HepG2 (cell line): Measurements from ENCODE around the gene KCNJ14. TPM values are rescaled to one million over a fixed set of nuclear protein-coding genes. Genes with fewer than 3 reads are reported as not detected.

Experiments used
- ATAC-seq: fragments of 200-7000 bp; cut with Tn5 transposase; 3 replicates; pipeline ENCODE4 v1.9.1; 2020; ENCODE audit warnings: mild to moderate bottlenecking, moderate library complexity
- BruUV-seq: library from RNA; stranded (reverse); fragments of 400-500 nt; replicated peaks from 2 replicates; lab custom pipeline; 2021; lab: Mats Ljungman, UMichigan
- CTCF ChIA-PET: fragments of 300-600 bp; formaldehyde crosslinking; extraction: SDS; loops from one replicate; lab custom pipeline; 2021; ENCODE audit warnings: low total read pairs, inconsistent platforms, low intra/inter-chr PET ratio; lab: Yijun Ruan, JAX
- POLR2A ChIA-PET: fragments of 350-600 bp; sonication (Branson Sonifier 250); formaldehyde crosslinking; loops from one replicate; lab custom pipeline; 2020; ENCODE audit warnings: antibody characterized with exemption, inconsistent platforms; lab: Yijun Ruan, JAX
- DNase-seq: peaks from one replicate; pipeline ENCODE4 v3.0.0-alpha.2; 2015; ENCODE audit warnings: low spot score
- FAIRE-seq: peaks from 3 replicates; lab custom pipeline; 2011; peaks lifted over from hg19 to GRCh38; lab: Jason Lieb, UNC
- H2AFZ ChIP-seq: one replicate; pipeline ENCODE4 v1.6.1; 2011; ENCODE audit warnings: low read length, inconsistent platforms
- H3K27ac ChIP-seq: fragments of 300-600 bp; 3 replicates; pipeline ENCODE4 v1.8.0; 2011; ENCODE audit warnings: mixed run types, mild to moderate bottlenecking, mixed read lengths, low read length, inconsistent platforms; ENCODE audit not compliant: insufficient read depth; ENCODE audit errors: extremely low read length
- H3K27me3 ChIP-seq, 2 experiments: fragments of 200-600 bp in 1 of 2; 2 replicates in 1 of 2; 3 replicates in 1 of 2; pipeline versions ENCODE4 v1.6.0 to v1.8.0; 2011; ENCODE audit warnings: low read length in 2 of 2, mild to moderate bottlenecking in 2 of 2, moderate library complexity in 2 of 2, inconsistent platforms in 1 of 2; ENCODE audit not compliant: insufficient read depth in 2 of 2, control insufficient read depth in 1 of 2
- H3K36me3 ChIP-seq, 2 experiments: fragments of 200-600 bp in 1 of 2; replicated peaks in 1 of 2; 2 replicates in 1 of 2; 3 replicates in 1 of 2; pipeline versions ENCODE4 v1.5.1 to v1.8.0; 2011; ENCODE audit warnings: low read length in 2 of 2, inconsistent platforms in 1 of 2; ENCODE audit not compliant: insufficient read depth in 2 of 2, control insufficient read depth in 1 of 2
- H3K4me1 ChIP-seq: 2 replicates; pipeline ENCODE4 v1.5.1; 2012; ENCODE audit warnings: low read length, inconsistent platforms; ENCODE audit not compliant: insufficient read depth
- H3K4me2 ChIP-seq: 2 replicates; pipeline ENCODE4 v1.6.0; 2011; ENCODE audit warnings: low read depth, low read length, inconsistent platforms
- H3K4me3 ChIP-seq, 3 experiments: fragments of 200-600 bp in 1 of 3; sonication (generic), shearing (Covaris generic) in 1 of 3; replicated peaks in 1 of 3; 2 replicates each; pipeline ENCODE4 v1.5.1; 2011 to 2016; ENCODE audit warnings: low read length in 3 of 3, inconsistent platforms in 2 of 3, low read depth in 2 of 3, mild to moderate bottlenecking in 2 of 3, control low read depth in 1 of 3, mixed read lengths in 1 of 3; ENCODE audit not compliant: insufficient read depth in 1 of 3
- H3K79me2 ChIP-seq: one replicate; pipeline ENCODE4 v1.6.1; 2011; ENCODE audit warnings: low read length, inconsistent platforms; ENCODE audit not compliant: insufficient read depth
- H3K9ac ChIP-seq: 2 replicates; pipeline ENCODE4 v1.6.0; 2011; ENCODE audit warnings: mild to moderate bottlenecking, low read depth, low read length, inconsistent platforms; ENCODE audit not compliant: insufficient read depth
- H3K9me3 ChIP-seq: 2 replicates; pipeline ENCODE4 v1.5.1; 2012; ENCODE audit warnings: mild to moderate bottlenecking, low read length
- H4K20me1 ChIP-seq: 2 replicates; pipeline ENCODE4 v1.6.0; 2011; ENCODE audit warnings: inconsistent platforms, mild to moderate bottlenecking, low read length, moderate library complexity; ENCODE audit not compliant: insufficient read depth
- MIER2 ChIP-seq: IDR thresholded peaks from 2 replicates; pipeline ENCODE4 v1.6.1; 2016; ENCODE audit warnings: missing biosample characterization, missing genetic modification reagents
- MTF1 ChIP-seq: sonication (generic); formaldehyde crosslinking; IDR thresholded peaks from 2 replicates; pipeline ENCODE4 v1.5.0; 2020; ENCODE audit warnings: missing genetic modification reagents
- NFYC ChIP-seq: IDR thresholded peaks from 2 replicates; pipeline ENCODE4 v1.6.1; 2016; ENCODE audit warnings: missing genetic modification reagents, missing compliant biosample characterization
- POLR2A ChIP-seq, 2 experiments: IDR thresholded peaks; 2 replicates each; pipeline ENCODE4 v1.6.1; 2011; ENCODE audit warnings: low read depth in 2 of 2, low read length in 2 of 2, mild to moderate bottlenecking in 1 of 2, moderate library complexity in 1 of 2; ENCODE audit not compliant: insufficient read depth in 1 of 2
- POLR2G ChIP-seq: fragments of 200-400 bp; formaldehyde crosslinking; IDR thresholded peaks from 2 replicates; pipeline ENCODE4 v1.6.1; 2018; ENCODE audit warnings: mild to moderate bottlenecking, low read depth, low read length, moderate library complexity
- ZFP91 ChIP-seq: sonication (generic); formaldehyde crosslinking; IDR thresholded peaks from 2 replicates; pipeline ENCODE4 v1.9.0; 2022; ENCODE audit warnings: missing genetic modification reagents, mild to moderate bottlenecking, borderline replicate concordance
- ZMAT3 ChIP-seq: sonication (generic); formaldehyde crosslinking; conservative IDR thresholded peaks from 2 replicates; pipeline ENCODE4 v1.7.0; 2021; ENCODE audit warnings: missing genetic modification reagents
- ZNF562 ChIP-seq: sonication (generic); formaldehyde crosslinking; IDR thresholded peaks from 2 replicates; pipeline ENCODE4 v1.8.0; 2022; ENCODE audit warnings: missing genetic modification reagents, borderline replicate concordance
- ZNF777 ChIP-seq: sonication (generic); formaldehyde crosslinking; IDR thresholded peaks from 2 replicates; pipeline ENCODE4 v1.4.0; 2020; ENCODE audit warnings: missing genetic modification reagents
- ZSCAN22 ChIP-seq: sonication (generic); formaldehyde crosslinking; IDR thresholded peaks from 2 replicates; pipeline ENCODE4 v1.4.0; 2020; ENCODE audit warnings: mild to moderate bottlenecking, missing genetic modification reagents
- WGBS: methylation state at CpG from one replicate; pipeline ENCODE4 v1.1.6; 2017; ENCODE audit warnings: low lambda C conversion rate; 5-methylcytosine and 5-hydroxymethylcytosine counted together
- in situ Hi-C: cut with HindIII; loops from 2 replicates; pipeline ENCODE4 v1.10.0; 2017; ENCODE audit warnings: low pct_unique_long_range_greater_than_20kb; ENCODE audit not compliant: extremely low pct_ligation_motif_present
- intact Hi-C: fragments of 100-400 bp; cut with micrococcal nuclease; formaldehyde crosslinking; loops from one replicate; pipeline ENCODE4 v1.10.0; 2022; ENCODE audit not compliant: unreplicated experiment
- polyA plus RNA-seq, 8 experiments: library from polyadenylated mRNA; depleted of rRNA in 3 of 8; stranded (reverse) in 7 of 8; unstranded in 1 of 8; fragments of >200 nt; fragmentation: Illumina TruSeq in 4 of 8; extraction: Trizol in 4 of 8; gene quantifications; 2 replicates each; pipeline versions ENCODE4 v1.2.1 to v1.2.3, GENCODE V29; 2011 to 2016; ENCODE audit warnings: low read depth in 4 of 8, missing spikeins in 1 of 8, mixed read lengths in 1 of 8; ENCODE audit not compliant: insufficient read depth in 1 of 8
- total RNA-seq, 5 experiments: library from RNA; depleted of rRNA; stranded (reverse); fragments of >200 nt; fragmentation: Illumina TruSeq; extraction: Trizol; gene quantifications; 2 replicates each; pipeline ENCODE4 v1.2.3, GENCODE V29; 2016; ENCODE audit warnings: low read depth in 1 of 5

The KCNJ14 gene
- total and polyA plus RNA-seq, 2 of the 13 experiments (the other 11 are each of a cell fraction or from before 2014, with no cell fraction given): 0.20 to 0.51 TPM

- no peak for TF ChIP-seq ZMAT3
- no peak for TF ChIP-seq ZFP91
- TF ChIP-seq ZNF562 (CRISPR knock-in tag): no peak
- no peak for TF ChIP-seq ZNF777 (CRISPR knock-in tag)
- TF ChIP-seq ZSCAN22: peak; percentile 78
- TF ChIP-seq NFYC (CRISPR knock-in tag): no peak
- no peak for TF ChIP-seq MIER2 (CRISPR knock-in tag)
- Histone ChIP-seq H3K27me3 (no peaks in the 10 kb centered on the region), H2AFZ (no peak overlapping the region), H3K4me3 (no peak overlapping the region), H3K79me2 (no peaks in the 10 kb centered on the region), H3K4me2 (no peak overlapping the region), H3K9me3 (no peaks in the 10 kb centered on the region), H4K20me1 (no peaks in the 10 kb centered on the region), H3K9ac (no peak overlapping the region), H3K36me3 (peaks cover 1 to 3% of the 10 kb centered on the region in 2 experiments; a peak in 1 of 5 replicates), H3K4me1 (peaks cover 29% of the 10 kb centered on the region), H3K27ac (no peak overlapping the region)
- in situ Hi-C loops (no loop called here), intact Hi-C loops (no loop called here)
- WGBS: 89% methylated on average over 1 of the region's 3 CpGs
- CTCF ChIA-PET: no interaction called here
- ATAC-seq: no peak
- DNase-seq: no peak
- BruUV-seq: no TSS peak
- POLR2A ChIA-PET: no interaction called here
- no peak for FAIRE-seq
These were observed 27.9 kb downstream of the KCNJ14 start for GRCh38 chr19:48483301-48483700.

GRCh38 chr19:48484247-48484893, 29.0 kb downstream of the KCNJ14 start:
- intact Hi-C loops (no loop called here), in situ Hi-C loops (no loop called here)
- TF ChIP-seq POLR2A (IDR thresholded peaks at IDR 0.05; ENCODE audit: insufficient read depth in 1 of 2, low read depth in 2 of 2, low read length in 2 of 2): peak in 1 of 2 experiments; percentile 35; a peak in 1 of 4 replicates
- TF ChIP-seq POLR2G: peak; percentile 52; the same call in 1 of the 2 replicates
- no peak for TF ChIP-seq MTF1
- no peak overlapping the region for H3K27ac ChIP-seq
- no peaks in the 10 kb centered on the region; a peak in 1 of 5 replicates for H3K36me3 ChIP-seq
- no peak for DNase-seq
- no peak overlapping the region for H3K4me2 ChIP-seq
- no peak overlapping the region for H3K9ac ChIP-seq
- no peak overlapping the region for H2AFZ ChIP-seq
- H4K20me1 ChIP-seq: no peaks in the 10 kb centered on the region
- H3K4me3 ChIP-seq: no peak overlapping the region
- H3K79me2 ChIP-seq: no peaks in the 10 kb centered on the region
- ChIA-PET CTCF (no interaction called here), POLR2A (no interaction called here)
- BruUV-seq: no TSS peak
- WGBS: 90% methylated on average over 16 of the region's 16 CpGs
- H3K27me3 ChIP-seq: no peaks in the 10 kb centered on the region
- ATAC-seq: no peak
- H3K4me1 ChIP-seq: peaks cover 32% of the 10 kb centered on the region
- no peaks in the 10 kb centered on the region for H3K9me3 ChIP-seq
- no peak for FAIRE-seq
